HS-5 (cell line): ENCODE measurements around the gene EGFL8.

Experiments
- DNase-seq: peaks from one replicate; pipeline ENCODE4 v3.0.0-alpha.2; 2012; ENCODE audit warnings: low read depth

EGFL8 gene

DNA sequence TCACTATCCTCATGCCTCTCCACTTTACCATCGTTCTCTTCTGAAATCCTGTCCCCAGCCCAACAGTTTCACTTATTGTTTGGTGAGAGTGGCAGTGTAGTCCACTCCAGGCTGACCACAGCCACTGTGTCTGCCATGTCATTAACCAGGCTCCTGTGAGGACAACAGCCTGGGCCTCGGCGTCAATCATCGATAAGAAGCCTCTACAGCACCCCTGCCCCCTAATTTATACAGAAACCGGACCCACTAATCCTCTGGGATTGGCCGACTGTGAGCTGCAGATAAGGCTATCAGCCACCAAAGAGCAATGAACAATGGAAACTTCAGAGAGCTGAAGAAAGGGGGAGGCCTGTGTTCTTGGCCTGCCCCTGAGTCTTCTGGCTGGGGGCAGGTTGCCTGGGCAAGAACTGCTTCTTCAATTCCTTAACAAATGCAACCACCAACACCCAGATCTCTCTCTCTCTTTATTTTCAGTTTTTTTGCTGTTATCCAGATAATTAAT, 3.4 kb downstream of the EGFL8 start:
- no peak for DNase-seq

DNA sequence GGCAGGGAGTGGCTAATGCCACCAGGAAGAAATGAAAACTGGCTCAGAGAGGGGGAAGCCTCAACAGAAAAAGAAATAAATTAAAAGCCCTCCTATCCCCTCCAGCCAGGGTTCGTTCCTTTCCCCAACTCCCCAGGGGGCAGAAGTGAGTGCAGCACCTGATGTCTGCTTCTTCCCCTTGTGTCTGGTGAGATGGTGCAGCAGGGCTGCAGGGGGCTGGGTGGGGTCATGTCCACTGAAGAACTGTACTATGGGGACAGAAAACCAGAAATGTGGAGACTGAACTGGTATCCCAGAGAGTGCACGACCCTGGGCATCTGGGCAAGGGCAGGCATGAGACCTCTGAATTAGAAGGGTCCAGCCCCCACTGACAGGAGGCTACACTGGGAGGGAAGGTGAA, 4.0 kb downstream of the EGFL8 start:
- no peak for DNase-seq

DNA sequence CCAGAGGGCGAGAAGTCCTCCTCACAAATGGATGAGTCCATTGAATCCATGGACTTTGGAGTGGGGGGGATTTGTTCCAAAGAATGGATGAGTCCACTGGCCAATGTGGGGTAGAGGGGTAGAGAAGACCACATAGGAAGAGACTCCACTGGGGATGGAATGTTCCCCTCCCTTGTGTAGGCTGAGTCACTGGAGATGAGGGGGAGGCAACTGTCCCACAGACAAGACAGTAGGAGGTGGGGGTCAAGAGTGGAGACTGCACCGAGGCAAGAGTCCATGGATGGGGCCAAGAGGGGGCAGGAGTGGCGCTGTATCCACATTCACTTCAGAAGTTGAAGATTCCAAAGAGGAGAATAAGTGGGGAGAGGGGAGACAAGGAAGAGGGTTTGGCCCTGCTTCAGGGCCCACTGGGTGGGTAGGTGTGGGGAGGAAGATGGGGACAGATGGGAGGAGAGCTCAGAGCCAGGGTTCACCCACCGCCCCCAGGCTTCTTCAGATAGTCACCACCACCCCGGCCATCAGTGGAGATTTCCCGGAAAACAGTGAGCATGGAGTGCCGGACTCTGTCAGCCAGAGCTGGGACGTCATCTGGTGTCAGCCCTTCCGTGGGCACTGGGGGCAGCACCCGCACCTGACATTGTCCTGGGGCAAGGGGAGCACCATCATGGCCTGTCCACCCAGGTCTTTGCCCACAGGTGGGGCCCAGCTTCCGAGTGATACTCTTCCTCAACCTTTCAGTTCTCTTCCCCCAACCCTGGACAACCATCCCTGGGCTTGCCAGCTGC, 4.6 kb downstream of the EGFL8 start:
- DNase-seq: no peak

DNA sequence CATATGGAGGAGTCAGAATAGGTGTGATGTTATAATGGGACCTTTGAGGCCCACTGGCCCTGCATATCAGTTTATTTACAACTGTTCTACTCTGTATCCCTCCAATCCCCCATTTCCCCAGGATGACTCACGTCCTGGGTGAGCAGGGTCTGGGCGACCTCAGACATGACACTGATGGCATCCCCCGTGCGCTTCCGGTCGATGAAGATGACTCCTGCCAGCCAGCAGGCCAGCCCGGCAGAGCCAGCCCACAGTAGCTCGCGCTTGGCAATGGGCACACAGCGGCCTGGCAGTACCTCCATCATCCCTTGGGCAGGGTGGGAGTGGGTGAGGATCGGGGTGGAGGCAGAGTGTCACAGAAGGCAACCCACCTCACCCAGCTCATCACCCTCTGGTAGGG, 5.9 kb downstream of the EGFL8 start:
- DNase-seq: no peak

- DNase-seq: no peak
Measured at GRCh38 chr6:32171234-32171633, 6.8 kb downstream of the EGFL8 start.

GRCh38 chr6:32173051-32173727, 8.8 kb downstream of the EGFL8 start:
- DNase-seq: no peak

- no peak for DNase-seq
Measured at GRCh38 chr6:32174416-32174815, 10.0 kb downstream of the EGFL8 start.

- DNase-seq: no peak
Measured at GRCh38 chr6:32175322-32175710, 10.9 kb downstream of the EGFL8 start.

DNA sequence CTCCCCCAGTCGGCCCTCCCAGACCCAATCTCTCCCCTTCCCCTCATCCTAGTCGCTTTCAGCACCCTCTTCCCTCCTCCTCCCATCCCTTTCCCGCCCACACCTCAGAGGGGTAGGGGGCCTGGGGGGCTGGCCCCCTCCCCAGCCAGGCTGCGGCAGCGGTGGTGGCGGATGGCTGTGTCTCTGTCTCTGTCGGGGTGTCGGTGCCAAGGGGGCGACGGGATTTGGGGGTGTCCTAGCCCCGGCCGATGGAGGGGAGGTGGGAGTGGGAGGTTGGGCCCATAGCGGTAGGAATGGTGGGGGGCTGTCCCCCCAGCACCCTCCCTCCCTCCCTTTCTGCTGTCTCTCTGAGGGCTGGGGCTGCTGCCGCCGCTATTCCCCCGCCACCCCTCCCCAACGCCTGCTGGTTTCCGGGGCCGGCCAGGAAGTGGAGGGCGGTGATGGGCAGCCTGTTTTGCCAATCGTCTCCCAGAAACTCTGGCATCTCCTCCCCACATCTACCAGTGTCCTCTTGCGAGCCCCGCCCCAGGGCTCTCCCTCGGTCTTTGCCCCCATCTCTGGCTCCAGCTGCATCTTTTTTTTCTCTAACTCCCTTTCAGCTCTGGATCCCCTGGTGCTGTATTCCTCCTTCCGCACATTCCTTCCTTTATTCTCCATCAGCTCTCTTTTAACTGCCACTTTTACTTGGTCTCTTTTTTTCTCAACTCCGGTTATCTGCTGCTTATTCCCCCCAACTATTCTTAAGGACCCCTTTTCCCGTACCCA, 11.5 kb downstream of the EGFL8 start, which contains the start of gene AGPAT1:
Gene AGPAT1, minus strand, starts transcription at position 374 of the 765 bp plus-strand sequence. CDS start 4,588 bp downstream, outside the sequence.
- DNase-seq: peak; percentile 86

GRCh38 chr6:32176476-32177182, 12.2 kb downstream of the EGFL8 start:
- no peak for DNase-seq

DNA sequence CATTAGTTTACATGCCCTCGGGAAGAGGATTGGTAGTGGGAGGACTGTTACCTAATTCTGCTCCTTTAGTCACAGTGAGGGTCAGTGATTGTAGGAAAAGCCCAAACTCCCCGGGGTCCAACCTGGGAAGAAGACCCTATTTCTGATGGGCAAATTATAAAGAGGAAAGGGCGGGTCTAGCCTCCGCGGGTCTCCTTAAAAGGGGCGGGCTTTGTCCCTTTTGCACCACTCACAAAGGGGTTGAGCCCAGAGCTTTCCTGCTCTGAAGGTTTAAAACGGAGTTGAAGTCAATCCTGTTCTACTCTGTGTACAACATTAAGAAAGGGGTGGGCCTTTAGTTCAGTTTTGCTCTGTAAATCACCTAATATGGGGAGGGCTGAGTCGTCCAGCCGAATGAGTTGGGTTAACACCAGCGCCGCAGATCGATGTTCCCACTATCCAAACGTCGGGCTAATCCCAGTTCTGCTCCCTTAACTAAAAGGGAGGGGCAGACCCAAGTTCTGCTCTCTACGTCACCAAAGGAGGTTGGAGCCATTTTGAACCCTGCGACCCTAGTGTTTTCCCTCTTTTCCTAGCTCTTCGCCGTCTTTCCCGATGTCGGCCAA, 12.9 kb downstream of the EGFL8 start:
- no peak for DNase-seq

GRCh38 chr6:32177788-32178546, 13.6 kb downstream of the EGFL8 start, which contains the start of gene RNF5:
RNF5 (plus strand) TSS chr6:32178405; CDS start chr6:32178512, 107 bp downstream.
- DNase-seq: peak; percentile 100

DNA sequence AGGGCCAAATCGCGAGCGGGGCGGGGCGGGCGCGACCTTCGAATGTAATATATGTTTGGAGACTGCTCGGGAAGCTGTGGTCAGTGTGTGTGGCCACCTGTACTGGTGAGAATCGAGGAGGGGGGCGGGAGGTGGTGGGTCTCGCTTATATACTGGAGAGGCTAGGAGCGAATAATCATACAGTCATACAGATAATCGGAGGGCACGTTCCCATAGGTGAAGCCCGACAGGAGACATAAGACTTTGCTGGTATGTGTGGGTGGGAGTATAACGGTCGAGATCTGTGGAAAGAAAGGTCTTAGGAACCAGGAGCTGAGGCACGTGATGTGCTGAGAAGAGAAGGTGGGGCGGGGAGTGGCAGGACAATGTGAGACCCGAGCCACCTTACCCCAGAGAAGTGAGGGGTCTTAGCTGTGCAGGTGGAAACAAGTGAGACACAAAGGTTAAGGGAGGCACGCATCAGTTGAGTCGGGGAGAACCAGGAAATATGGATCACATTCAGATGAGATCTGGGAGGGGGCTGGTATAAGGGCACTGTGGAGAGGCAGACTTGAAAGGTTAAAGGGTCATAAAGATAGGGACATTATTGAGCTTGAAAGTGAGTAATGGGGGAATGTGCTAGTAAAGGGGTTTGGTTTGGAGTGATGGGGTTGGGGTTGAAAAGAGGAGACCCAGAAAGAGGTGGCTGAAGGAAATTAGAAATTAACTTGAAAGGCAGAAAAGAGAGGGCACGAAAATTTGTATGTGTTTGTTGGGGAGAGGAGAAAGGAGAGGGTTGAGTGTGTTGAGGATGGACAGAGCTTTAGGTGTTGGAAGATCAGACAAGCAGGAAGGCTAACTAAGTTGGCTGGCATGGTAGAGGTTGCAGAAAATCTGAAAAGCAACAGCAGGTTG, 14.4 kb downstream of the EGFL8 start:
- DNase-seq: no peak

DNA sequence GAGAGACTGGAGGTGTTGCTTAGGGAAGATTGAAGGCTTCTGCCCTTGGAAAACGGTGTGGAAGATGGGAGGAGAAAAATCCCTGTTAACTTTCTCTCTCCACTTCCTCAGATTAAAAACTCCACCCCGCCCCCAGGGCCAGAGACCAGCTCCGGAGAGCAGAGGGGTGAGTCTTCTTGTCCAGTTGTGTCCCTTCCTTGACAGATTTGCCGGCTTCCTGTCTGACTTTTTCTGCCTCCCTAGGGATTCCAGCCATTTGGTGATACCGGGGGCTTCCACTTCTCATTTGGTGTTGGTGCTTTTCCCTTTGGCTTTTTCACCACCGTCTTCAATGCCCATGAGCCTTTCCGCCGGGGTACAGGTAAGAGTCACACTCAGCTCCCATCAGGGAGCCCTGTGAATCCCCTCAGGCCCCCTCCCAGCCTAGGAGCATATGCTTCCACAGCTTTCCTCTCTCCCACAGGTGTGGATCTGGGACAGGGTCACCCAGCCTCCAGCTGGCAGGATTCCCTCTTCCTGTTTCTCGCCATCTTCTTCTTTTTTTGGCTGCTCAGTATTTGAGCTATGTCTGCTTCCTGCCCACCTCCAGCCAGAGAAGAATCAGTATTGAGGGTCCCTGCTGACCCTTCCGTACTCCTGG, 15.5 kb downstream of the EGFL8 start:
- no peak for DNase-seq

- no peak for DNase-seq
Measured at GRCh38 chr6:32181148-32181702, 16.8 kb downstream of the EGFL8 start.

DNA sequence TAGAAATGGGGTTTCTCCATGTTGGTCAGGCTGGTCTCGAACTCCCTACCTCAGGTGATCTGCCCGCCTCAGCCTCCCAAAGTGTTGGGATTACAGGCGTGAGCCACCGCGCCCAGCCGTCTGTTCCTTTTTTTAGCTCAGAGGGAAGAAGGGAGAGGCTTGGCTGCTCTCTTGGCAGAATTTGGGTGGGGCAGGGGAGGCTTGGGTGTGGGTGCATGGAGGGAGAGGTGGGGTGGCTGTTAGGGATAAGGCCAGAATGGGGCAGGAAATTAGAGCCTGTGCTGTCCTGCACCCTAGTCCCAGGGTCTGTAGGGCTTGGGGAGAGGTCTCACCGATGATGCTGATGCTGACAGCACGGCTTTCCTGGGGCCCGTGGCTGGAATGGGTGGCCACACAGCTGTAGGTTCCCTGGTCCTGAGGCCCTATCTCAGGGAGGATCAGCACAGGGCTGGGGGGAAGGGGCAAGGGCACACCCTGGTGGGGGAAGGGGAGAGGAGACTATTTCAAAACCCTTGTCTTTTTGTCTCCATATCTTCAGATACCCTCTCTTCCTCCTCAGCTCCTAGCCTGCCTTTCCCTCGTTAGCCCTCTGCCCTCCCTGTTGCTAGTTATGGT, 17.6 kb downstream of the EGFL8 start:
- no peak for DNase-seq

- no peak for DNase-seq
Measured at GRCh38 chr6:32182555-32182981, 18.2 kb downstream of the EGFL8 start.

DNA sequence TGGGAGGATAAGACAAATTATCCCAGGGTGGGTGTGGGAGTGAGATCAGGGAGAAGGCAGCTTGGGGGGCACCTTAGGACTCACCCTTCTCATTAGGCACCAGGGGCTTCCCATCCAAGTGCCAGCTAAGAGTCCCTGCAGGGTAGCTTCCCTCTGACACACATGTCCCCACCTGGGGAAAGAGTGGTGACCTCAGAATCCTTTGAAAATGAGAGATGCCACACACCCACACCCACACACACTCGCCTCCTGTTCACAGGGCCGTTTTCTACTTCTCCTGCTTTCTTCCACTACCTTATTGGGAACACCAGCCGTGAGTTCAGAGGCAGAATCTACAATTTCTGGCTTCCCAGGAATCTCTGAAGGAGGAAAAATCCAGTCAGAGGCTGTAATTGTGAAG, 18.6 kb downstream of the EGFL8 start:
- no peak for DNase-seq
